Breast epithelium (tissue), 3 donors: Measurements from ENCODE around the gene GALNT9.

Experiments
- POLR2A ChIP-seq: fragments of 450-650 bp; IDR thresholded peaks from one replicate; pipeline ENCODE4 v1.6.1; 2016; ENCODE audit warnings: antibody characterized with exemption, mild to moderate bottlenecking, moderate library complexity
- POLR2AphosphoS5 ChIP-seq, 3 donors: sonication (generic); formaldehyde crosslinking; IDR thresholded peaks; one replicate each; pipeline ENCODE4 v1.6.1; 2017; ENCODE audit warnings: antibody characterized with exemption in 3 of 3
- TF ChIP-seq, protein P1 (sequence below), 3 donors: fragments of 450-650 bp; IDR thresholded peaks; one replicate each; pipeline ENCODE4 v1.5.1; 2016 to 2017; ENCODE audit warnings: antibody characterized with exemption in 3 of 3, mild to moderate bottlenecking in 3 of 3, moderate library complexity in 3 of 3

DNA sequence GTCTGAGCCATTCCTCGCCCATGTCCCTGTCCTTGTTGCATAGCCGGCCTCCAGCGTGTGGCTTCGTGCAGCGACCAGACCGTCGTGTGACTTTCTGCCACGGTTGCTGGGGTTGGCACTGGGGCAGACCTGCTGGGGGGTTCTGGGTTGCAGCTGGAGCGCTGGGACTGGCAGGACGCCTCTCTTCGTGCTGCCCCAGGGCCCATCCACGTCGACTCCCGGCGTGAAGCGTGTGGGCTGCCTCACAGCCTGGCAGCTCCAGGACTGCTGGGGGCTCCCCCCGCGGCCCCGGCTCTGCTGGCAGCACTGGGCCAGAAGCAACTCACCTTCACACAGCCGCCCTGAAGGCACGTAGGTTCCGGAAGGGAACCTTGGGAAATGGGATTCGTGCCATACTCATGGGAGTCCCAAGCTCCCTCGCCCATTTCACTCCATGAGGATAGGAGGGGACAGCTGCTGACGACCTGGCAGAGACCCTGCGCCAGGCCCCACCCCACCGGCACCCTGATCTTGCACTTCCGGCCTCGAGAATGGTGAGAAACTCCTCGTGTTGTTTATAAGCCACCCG, 51.9 kb downstream of the GALNT9 start:
- TF ChIP-seq, protein P1, sequence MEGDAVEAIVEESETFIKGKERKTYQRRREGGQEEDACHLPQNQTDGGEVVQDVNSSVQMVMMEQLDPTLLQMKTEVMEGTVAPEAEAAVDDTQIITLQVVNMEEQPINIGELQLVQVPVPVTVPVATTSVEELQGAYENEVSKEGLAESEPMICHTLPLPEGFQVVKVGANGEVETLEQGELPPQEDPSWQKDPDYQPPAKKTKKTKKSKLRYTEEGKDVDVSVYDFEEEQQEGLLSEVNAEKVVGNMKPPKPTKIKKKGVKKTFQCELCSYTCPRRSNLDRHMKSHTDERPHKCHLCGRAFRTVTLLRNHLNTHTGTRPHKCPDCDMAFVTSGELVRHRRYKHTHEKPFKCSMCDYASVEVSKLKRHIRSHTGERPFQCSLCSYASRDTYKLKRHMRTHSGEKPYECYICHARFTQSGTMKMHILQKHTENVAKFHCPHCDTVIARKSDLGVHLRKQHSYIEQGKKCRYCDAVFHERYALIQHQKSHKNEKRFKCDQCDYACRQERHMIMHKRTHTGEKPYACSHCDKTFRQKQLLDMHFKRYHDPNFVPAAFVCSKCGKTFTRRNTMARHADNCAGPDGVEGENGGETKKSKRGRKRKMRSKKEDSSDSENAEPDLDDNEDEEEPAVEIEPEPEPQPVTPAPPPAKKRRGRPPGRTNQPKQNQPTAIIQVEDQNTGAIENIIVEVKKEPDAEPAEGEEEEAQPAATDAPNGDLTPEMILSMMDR (IDR thresholded peaks at IDR 0.05), result no peak
- TF ChIP-seq POLR2A (no peak), POLR2AphosphoS5 (IDR thresholded peaks at IDR 0.05) (no peak)
